ENCODE data around the gene SNORC. TPM values are rescaled to one million over a fixed set of nuclear protein-coding genes. Genes with fewer than 3 reads are reported as not detected.
"Not testable (repeated sequence)": the region's sequence is repeated elsewhere in the genome, so short reads cannot be mapped to it uniquely, and the experiment has no call there.

Gene SNORC
- polyA plus RNA-seq, 3 donors, result 0.61 TPM; not detected in 2

- no peak overlapping the region for H3K4me3 Mint-ChIP-seq
- peaks cover 0 to under 1% (median 0%) of the 10 kb centered on the region in 3 donors for H3K27me3 Mint-ChIP-seq (ENCODE audit: low read depth in 3 of 3)
- no peak overlapping the region for H3K4me3 ChIP-seq (replicated peaks in 1 of 3; ENCODE audit: low read depth in 2 of 3, low read length in 3 of 3)
- H4K20me1 ChIP-seq (ENCODE audit: insufficient read depth, low read length), result peaks cover 8% of the 10 kb centered on the region
- H3K27ac Mint-ChIP-seq, result no peak overlapping the region
- no peaks in the 10 kb centered on the region for H3K9me3 ChIP-seq (replicated peaks in 1 of 2; ENCODE audit: control insufficient read depth in 1 of 2, insufficient read depth in 1 of 2, low read length in 2 of 2)
- intact Hi-C loops (cut with micrococcal nuclease), result no loop called here
- H3K36me3 ChIP-seq (replicated peaks in 1 of 2; ENCODE audit: control insufficient read depth in 1 of 2, insufficient read depth in 2 of 2, low read length in 2 of 2), result peaks cover 84 to 98% of the 10 kb centered on the region in 2 donors
- no peak overlapping the region for H3K9ac ChIP-seq (ENCODE audit: insufficient read depth, low read length, poor library complexity, severe bottlenecking)
- H3K27me3 ChIP-seq (ENCODE audit: control insufficient read depth in 2 of 2, insufficient read depth in 2 of 2, low read length in 2 of 2), result no peaks in the 10 kb centered on the region
- no peaks in the 10 kb centered on the region for H3K4me1 ChIP-seq (ENCODE audit: control insufficient read depth in 1 of 2, insufficient read depth in 2 of 2, low read length in 2 of 2)
- H3K4me2 ChIP-seq (replicated peaks; ENCODE audit: extremely low read depth, low read length, poor library complexity, severe bottlenecking), result no peak overlapping the region
- no peaks in the 10 kb centered on the region for H3K4me1 Mint-ChIP-seq
- H3K9me3 Mint-ChIP-seq, result no peaks in the 10 kb centered on the region
- TF ChIP-seq CTCF (IDR thresholded peaks at IDR 0.05), result no peak
- H3K79me2 ChIP-seq (ENCODE audit: insufficient read depth, low read length), result peaks cover 4% of the 10 kb centered on the region
- H3K27ac ChIP-seq (ENCODE audit: low read depth in 1 of 2, low read length in 2 of 2), result no peak overlapping the region
- no peak for DNase-seq
- peaks cover 84 to 98% of the 10 kb centered on the region in 2 donors for H3K36me3 Mint-ChIP-seq
- no peak overlapping the region for H2AFZ ChIP-seq (ENCODE audit: insufficient read depth, low read depth, low read length, poor library complexity, severe bottlenecking)
Measured at GRCh38 chr2:232846055-232846454, 24.0 kb upstream of the SNORC start.

- 100% methylated on average over 1 of the region's 3 CpGs for WGBS (ENCODE audit: insufficient coverage)
- H3K79me2 ChIP-seq (ENCODE audit: insufficient read depth, low read length), result no peaks in the 10 kb centered on the region
- H3K4me2 ChIP-seq (replicated peaks; ENCODE audit: extremely low read depth, low read length, poor library complexity, severe bottlenecking), result no peak overlapping the region
- intact Hi-C loops (cut with micrococcal nuclease), result loop anchor here (10.0 kb wide), 2 partner anchors 205 to 405 kb away; partner anchors contain the start of gene ATG16L1 (in 1 of the 2)
- H3K4me1 ChIP-seq (ENCODE audit: control insufficient read depth in 1 of 2, insufficient read depth in 2 of 2, low read length in 2 of 2), result no peaks in the 10 kb centered on the region
- peaks cover 4% of the 10 kb centered on the region for H4K20me1 ChIP-seq (ENCODE audit: insufficient read depth, low read length)
- H3K27ac Mint-ChIP-seq, result no peak overlapping the region
- no peak overlapping the region for H3K4me3 Mint-ChIP-seq
- DNase-seq, result no peak
- no peak for TF ChIP-seq CTCF (IDR thresholded peaks at IDR 0.05)
- no peak overlapping the region for H2AFZ ChIP-seq (ENCODE audit: insufficient read depth, low read depth, low read length, poor library complexity, severe bottlenecking)
- peaks cover 82 to 89% of the 10 kb centered on the region in 2 donors for H3K36me3 ChIP-seq (replicated peaks in 1 of 2; ENCODE audit: control insufficient read depth in 1 of 2, insufficient read depth in 2 of 2, low read length in 2 of 2)
- H3K9me3 ChIP-seq (replicated peaks in 1 of 2; ENCODE audit: control insufficient read depth in 1 of 2, insufficient read depth in 1 of 2, low read length in 2 of 2), result no peaks in the 10 kb centered on the region
- H3K36me3 Mint-ChIP-seq, result peaks cover 80 to 91% of the 10 kb centered on the region in 2 donors
- H3K4me3 ChIP-seq (replicated peaks in 1 of 3; ENCODE audit: low read depth in 2 of 3, low read length in 3 of 3), result no peak overlapping the region
- no peak overlapping the region for H3K9ac ChIP-seq (ENCODE audit: insufficient read depth, low read length, poor library complexity, severe bottlenecking)
- H3K27ac ChIP-seq (ENCODE audit: low read depth in 1 of 2, low read length in 2 of 2), result no peak overlapping the region
- no peaks in the 10 kb centered on the region for H3K27me3 ChIP-seq (ENCODE audit: control insufficient read depth in 2 of 2, insufficient read depth in 2 of 2, low read length in 2 of 2)
- peaks cover 0 to 1% (median 0%) of the 10 kb centered on the region in 3 donors for H3K27me3 Mint-ChIP-seq (ENCODE audit: low read depth in 3 of 3)
- no peaks in the 10 kb centered on the region for H3K4me1 Mint-ChIP-seq
- no peaks in the 10 kb centered on the region for H3K9me3 Mint-ChIP-seq
Measured at GRCh38 chr2:232850039-232850438, 20.0 kb upstream of the SNORC start.

- H3K9ac ChIP-seq (ENCODE audit: insufficient read depth, low read length, poor library complexity, severe bottlenecking); H3K4me1 Mint-ChIP-seq; H3K4me2 ChIP-seq (replicated peaks; ENCODE audit: extremely low read depth, low read length, poor library complexity, severe bottlenecking); H3K9me3 ChIP-seq (replicated peaks in 1 of 2; ENCODE audit: control insufficient read depth in 1 of 2, insufficient read depth in 1 of 2, low read length in 2 of 2); H3K4me3 Mint-ChIP-seq; H3K4me1 ChIP-seq (ENCODE audit: control insufficient read depth in 1 of 2, insufficient read depth in 2 of 2, low read length in 2 of 2); DNase-seq; H3K79me2 ChIP-seq (ENCODE audit: insufficient read depth, low read length); H3K4me3 ChIP-seq (replicated peaks in 1 of 3; ENCODE audit: low read depth in 2 of 3, low read length in 3 of 3); H3K27ac ChIP-seq (ENCODE audit: low read depth in 1 of 2, low read length in 2 of 2); H4K20me1 ChIP-seq (ENCODE audit: insufficient read depth, low read length); H3K9me3 Mint-ChIP-seq; H2AFZ ChIP-seq (ENCODE audit: insufficient read depth, low read depth, low read length, poor library complexity, severe bottlenecking); H3K27me3 Mint-ChIP-seq (ENCODE audit: low read depth in 3 of 3); H3K27me3 ChIP-seq (ENCODE audit: control insufficient read depth in 2 of 2, insufficient read depth in 2 of 2, low read length in 2 of 2): not testable (repeated sequence)
- intact Hi-C loops (cut with micrococcal nuclease), result loop anchor here (10.0 kb wide), 2 partner anchors 203 to 403 kb away; partner anchors contain the start of gene ATG16L1 (in 1 of the 2)
- WGBS (ENCODE audit: insufficient coverage), result 99% methylated on average over 8 of the region's 11 CpGs
- peaks cover 80 to 89% of the 10 kb centered on the region in 2 donors for H3K36me3 ChIP-seq (replicated peaks in 1 of 2; ENCODE audit: control insufficient read depth in 1 of 2, insufficient read depth in 2 of 2, low read length in 2 of 2)
- H3K27ac Mint-ChIP-seq, result peak overlapping the region in 1 of 7 donors; percentile 65
- peaks cover 80 to 90% of the 10 kb centered on the region in 2 donors for H3K36me3 Mint-ChIP-seq
Measured at GRCh38 chr2:232852081-232852480, 18.0 kb upstream of the SNORC start.

All from CD14-positive monocyte (primary cell).